ENCODE measurements around the gene EN1. TPM values are rescaled to one million over a fixed set of nuclear protein-coding genes. Genes with fewer than 3 reads are reported as not detected.

Gene EN1
- total RNA-seq, 4 donors from 2014 or later: not detected

- no peak for DNase-seq
- Histone ChIP-seq H3K36me3 (no peaks in the 10 kb centered on the region), H3K9me3 (no peaks in the 10 kb centered on the region), H3K27me3 (peaks cover 12 to 100% (median 40%) of the 10 kb centered on the region in 4 donors), H3K4me1 (peaks cover 14 to 23% (median 15%) of the 10 kb centered on the region in 3 donors), H3K4me3 (no peak overlapping the region), H3K27ac (no peak overlapping the region)
- 8 to 12% methylated on average over 9 to 10 of the region's 10 CpGs for WGBS, 2 donors
- TF ChIP-seq POLR2A (IDR thresholded peaks at IDR 0.05): no peak
- TF ChIP-seq, protein P1, sequence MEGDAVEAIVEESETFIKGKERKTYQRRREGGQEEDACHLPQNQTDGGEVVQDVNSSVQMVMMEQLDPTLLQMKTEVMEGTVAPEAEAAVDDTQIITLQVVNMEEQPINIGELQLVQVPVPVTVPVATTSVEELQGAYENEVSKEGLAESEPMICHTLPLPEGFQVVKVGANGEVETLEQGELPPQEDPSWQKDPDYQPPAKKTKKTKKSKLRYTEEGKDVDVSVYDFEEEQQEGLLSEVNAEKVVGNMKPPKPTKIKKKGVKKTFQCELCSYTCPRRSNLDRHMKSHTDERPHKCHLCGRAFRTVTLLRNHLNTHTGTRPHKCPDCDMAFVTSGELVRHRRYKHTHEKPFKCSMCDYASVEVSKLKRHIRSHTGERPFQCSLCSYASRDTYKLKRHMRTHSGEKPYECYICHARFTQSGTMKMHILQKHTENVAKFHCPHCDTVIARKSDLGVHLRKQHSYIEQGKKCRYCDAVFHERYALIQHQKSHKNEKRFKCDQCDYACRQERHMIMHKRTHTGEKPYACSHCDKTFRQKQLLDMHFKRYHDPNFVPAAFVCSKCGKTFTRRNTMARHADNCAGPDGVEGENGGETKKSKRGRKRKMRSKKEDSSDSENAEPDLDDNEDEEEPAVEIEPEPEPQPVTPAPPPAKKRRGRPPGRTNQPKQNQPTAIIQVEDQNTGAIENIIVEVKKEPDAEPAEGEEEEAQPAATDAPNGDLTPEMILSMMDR (IDR thresholded peaks at IDR 0.05): no peak
- intact Hi-C loops (cut with DNase I): no loop called here
Observed at GRCh38 chr2:118832071-118832790, 15.2 kb downstream of the EN1 start.

DNA sequence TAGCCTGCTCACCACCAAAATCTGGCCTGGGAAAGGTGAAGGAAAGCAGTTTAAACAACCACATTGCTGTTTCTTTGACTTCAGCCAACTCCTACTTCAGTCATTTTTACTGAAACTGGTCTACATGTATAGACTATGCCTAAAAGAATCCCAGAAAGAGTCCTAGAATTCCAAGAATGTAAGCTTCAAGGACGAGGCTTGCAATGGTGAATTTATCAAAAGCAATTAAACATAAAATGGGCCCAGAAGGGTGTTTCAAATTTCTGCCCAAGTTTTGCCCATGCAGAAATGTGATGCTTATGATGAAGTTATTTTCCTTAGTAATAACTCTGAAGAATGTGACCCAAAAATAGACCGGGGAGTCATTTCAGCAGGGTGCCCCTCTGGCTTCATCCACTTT lies 16.6 kb downstream of the EN1 start:
- TF ChIP-seq POLR2A (IDR thresholded peaks at IDR 0.05): no peak
- TF ChIP-seq, protein P1 (IDR thresholded peaks at IDR 0.05): no peak
- Histone ChIP-seq H3K27ac (no peak overlapping the region), H3K4me3 (no peak overlapping the region), H3K9me3 (no peaks in the 10 kb centered on the region), H3K4me1 (peaks cover 11 to 17% (median 12%) of the 10 kb centered on the region in 3 donors), H3K36me3 (no peaks in the 10 kb centered on the region), H3K27me3 (peaks cover 9 to 100% (median 31%) of the 10 kb centered on the region in 4 donors)
- no peak for DNase-seq
- WGBS, 2 donors: 24 to 57% methylated on average over 2 of the region's 2 CpGs
- intact Hi-C loops (cut with DNase I): no loop called here

DNA sequence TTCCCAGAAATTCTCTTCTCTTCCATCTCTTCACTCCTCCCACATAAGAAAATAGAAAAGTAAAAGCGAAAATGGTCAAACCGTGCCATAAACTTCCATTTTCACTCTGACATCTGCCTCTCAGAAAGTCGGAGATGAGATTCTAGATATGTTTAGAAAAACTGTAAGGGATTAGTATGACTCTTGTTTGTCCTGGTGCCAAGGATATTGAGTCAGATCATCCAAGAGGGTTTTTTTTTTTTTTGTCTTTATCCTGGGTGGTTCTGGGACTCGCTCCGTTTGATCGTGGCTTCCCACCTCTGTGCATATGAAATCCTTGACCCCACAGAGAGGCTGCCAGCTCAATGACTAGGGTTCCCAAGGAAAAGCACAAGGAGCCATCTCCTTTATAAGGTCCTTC lies 17.3 kb downstream of the EN1 start:
- TF ChIP-seq POLR2A (IDR thresholded peaks at IDR 0.05): no peak
- TF ChIP-seq, protein P1 (IDR thresholded peaks at IDR 0.05): no peak
- intact Hi-C loops (cut with DNase I): no loop called here
- WGBS, 2 donors: 57 to 74% methylated on average over 6 of the region's 6 CpGs

GRCh38 chr2:118826093-118826492 lies 21.4 kb downstream of the EN1 start:
- H3K36me3 ChIP-seq: no peaks in the 10 kb centered on the region
- DNase-seq: no peak
- no peak for TF ChIP-seq POLR2A (IDR thresholded peaks at IDR 0.05)
- TF ChIP-seq, protein P1 (IDR thresholded peaks at IDR 0.05): no peak
- intact Hi-C loops (cut with DNase I): no loop called here
- 55 to 57% methylated on average over 1 of the region's 1 CpG for WGBS, 2 donors
- no peaks in the 10 kb centered on the region for H3K4me1 ChIP-seq
- H3K4me3 ChIP-seq: no peak overlapping the region
- no peaks in the 10 kb centered on the region for H3K9me3 ChIP-seq
- H3K27ac ChIP-seq: no peak overlapping the region
- H3K27me3 ChIP-seq: peaks cover 0 to 100% (median 3%) of the 10 kb centered on the region in 4 donors

More for the DNA sequence above, 17.3 kb downstream of the EN1 start:
- peaks cover 7 to 100% (median 23%) of the 10 kb centered on the region in 4 donors for H3K27me3 ChIP-seq
- H3K36me3 ChIP-seq: no peaks in the 10 kb centered on the region
- H3K4me1 ChIP-seq: peaks cover 4 to 10% (median 4%) of the 10 kb centered on the region in 3 donors
- no peak for DNase-seq
- no peaks in the 10 kb centered on the region for H3K9me3 ChIP-seq
- no peak overlapping the region for H3K27ac ChIP-seq
- H3K4me3 ChIP-seq: no peak overlapping the region

- Histone ChIP-seq H3K27me3 (peaks cover 0 to 100% (median 3%) of the 10 kb centered on the region in 4 donors), H3K4me1 (no peaks in the 10 kb centered on the region), H3K9me3 (no peaks in the 10 kb centered on the region), H3K36me3 (no peaks in the 10 kb centered on the region), H3K4me3 (no peak overlapping the region), H3K27ac (no peak overlapping the region)
- 56 to 64% methylated on average over 2 to 3 of the region's 5 CpGs for WGBS, 2 donors
- DNase-seq: no peak
- intact Hi-C loops (cut with DNase I): no loop called here
- no peak for TF ChIP-seq POLR2A (IDR thresholded peaks at IDR 0.05)
- TF ChIP-seq, protein P1 (IDR thresholded peaks at IDR 0.05): no peak
Observed at GRCh38 chr2:118823633-118824032, 23.8 kb downstream of the EN1 start.

Data from esophagus squamous epithelium (tissue), 5 donors.